GM19468 (cell line): ENCODE data around the gene HBEGF.

Source experiments
- ATAC-seq: cut with Tn5 transposase; IDR thresholded peaks from one replicate; pipeline ENCODE4 v1.9.1; 2021; ENCODE audit warnings: mild to moderate bottlenecking, moderate library complexity, moderate number of reproducible peaks; ENCODE audit not compliant: unreplicated experiment; ENCODE audit errors: extremely low read depth

Gene HBEGF

DNA sequence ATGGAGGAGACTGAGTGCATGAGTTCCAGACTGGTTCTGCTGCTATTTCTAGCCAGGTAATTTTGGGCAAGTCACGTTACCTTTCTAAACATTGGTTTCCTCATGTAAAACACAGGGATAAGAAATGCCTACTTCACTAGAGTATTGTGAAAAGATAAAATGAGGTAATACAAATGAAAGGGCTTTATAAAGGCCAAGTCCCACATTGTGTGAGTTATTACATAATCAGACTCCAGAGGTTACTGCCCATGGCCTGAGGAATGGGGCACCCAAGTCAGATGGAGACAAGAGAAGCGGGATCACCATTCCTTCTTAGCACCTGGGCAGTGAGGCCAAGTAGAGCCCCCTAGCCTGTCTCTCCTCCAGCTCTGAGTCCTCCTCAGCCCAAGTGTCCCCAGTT is 7.5 kb downstream of the HBEGF start:
- no peak for ATAC-seq

DNA sequence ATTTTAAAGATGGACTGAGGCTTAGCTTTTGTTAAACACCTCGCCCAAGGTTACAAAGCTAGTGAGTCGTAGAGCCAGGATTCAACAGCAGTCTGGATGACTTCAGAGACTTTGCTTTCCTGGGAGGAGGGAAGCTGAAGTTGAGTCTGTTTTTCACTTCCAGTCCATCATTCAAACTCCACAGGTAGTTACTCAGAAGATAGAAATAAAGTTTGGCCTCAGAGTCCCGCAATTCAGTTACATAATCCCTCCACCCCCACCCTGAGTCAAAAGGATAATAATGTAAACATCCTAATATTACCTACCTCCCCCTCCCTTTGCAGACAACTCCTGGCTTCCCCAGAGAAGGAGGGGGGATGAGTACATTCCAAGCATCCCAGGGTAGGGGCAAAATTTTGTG is 8.1 kb downstream of the HBEGF start:
- no peak for ATAC-seq

DNA sequence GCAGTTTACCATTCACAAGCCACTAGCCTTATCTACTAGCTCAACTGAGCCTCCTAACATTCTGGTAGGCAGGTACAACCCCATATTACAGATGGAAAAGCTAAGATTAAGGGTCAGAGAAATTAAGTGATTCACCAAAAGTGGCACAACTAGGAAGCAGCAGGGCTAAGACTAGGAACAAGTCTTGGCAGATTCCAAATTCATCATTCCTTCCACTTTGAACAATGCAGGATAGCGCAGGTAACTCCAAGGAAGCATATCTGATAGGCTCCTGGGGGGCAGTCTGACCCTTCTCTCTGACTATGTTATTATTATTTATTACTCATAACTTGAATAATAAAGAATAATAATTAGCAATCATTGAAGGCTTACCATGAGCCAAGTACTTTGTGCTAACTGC is 8.5 kb downstream of the HBEGF start:
- ATAC-seq, result no peak

DNA sequence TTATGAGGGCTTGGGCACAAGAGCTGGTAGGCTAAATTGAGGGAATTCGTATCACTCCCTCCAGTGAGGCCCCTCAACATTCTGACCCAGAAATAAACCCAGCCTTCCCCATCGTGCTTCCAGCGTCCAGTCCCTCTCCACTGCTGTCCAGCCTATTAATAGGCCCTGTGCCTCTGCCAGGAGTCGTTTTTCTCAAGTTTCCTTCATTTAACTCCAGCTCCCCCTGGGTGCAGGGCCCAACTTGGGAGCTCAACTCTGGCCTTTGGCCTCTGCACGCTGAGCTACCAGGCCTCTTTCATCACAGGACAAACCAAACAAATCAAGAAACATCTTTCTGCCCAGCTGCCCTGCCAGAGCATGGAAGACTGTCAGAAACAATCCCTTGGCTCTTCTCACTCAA is 10.0 kb downstream of the HBEGF start:
- ATAC-seq, result no peak

DNA sequence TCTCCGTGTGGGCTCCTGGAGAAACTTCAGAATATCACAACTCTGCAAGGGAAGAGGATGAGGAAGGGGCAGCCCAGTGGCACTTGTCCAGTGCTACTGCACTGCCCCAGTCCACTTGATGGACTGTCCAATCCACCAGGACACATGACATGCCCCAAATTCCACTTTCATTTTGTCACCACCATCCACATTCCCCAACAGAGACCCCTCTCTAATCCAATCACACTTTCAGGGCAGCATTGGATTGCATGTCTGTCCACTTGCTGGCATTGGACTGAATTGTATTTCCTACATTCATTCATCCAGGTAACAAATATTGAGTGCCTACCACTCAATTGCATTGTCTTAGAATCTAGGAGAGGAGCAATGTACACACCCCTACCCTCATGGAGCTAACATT is 14.8 kb downstream of the HBEGF start:
- no peak for ATAC-seq

DNA sequence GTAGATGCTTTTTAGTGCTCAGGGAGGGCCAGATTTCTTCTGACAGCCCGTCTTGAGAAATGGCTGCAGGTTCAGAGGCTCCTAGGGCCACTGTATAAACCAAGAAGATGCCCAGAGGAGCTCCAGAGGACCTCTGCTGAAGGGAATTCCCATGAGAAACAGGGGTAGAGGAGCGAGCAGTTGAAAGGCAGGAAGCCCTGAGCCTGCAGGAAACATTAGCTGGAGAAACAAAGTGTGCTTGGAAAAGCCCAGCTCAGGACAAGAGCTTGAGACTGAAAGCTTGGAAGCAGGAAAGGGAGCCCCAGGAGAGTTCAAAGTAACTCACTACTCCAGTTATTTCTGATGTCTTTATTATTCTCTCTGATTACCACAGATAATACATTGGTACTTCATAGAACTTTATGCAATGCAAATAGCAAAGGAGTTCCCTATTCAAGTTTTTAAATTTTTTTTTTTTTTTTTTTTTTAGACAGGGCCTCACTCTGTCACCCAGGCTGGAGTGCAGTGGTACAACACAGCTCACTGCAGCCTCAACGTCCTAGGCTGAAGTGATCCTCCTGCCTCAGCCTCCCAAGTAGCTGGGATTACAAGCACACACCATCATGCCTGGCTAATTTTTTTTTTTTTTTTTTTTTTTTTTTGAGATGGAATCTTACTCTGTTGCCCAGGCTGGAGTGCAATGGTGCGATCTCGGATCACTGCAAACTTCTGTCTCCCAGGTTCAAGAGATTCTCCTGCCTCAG is 16.5 kb downstream of the HBEGF start:
- no peak for ATAC-seq

DNA sequence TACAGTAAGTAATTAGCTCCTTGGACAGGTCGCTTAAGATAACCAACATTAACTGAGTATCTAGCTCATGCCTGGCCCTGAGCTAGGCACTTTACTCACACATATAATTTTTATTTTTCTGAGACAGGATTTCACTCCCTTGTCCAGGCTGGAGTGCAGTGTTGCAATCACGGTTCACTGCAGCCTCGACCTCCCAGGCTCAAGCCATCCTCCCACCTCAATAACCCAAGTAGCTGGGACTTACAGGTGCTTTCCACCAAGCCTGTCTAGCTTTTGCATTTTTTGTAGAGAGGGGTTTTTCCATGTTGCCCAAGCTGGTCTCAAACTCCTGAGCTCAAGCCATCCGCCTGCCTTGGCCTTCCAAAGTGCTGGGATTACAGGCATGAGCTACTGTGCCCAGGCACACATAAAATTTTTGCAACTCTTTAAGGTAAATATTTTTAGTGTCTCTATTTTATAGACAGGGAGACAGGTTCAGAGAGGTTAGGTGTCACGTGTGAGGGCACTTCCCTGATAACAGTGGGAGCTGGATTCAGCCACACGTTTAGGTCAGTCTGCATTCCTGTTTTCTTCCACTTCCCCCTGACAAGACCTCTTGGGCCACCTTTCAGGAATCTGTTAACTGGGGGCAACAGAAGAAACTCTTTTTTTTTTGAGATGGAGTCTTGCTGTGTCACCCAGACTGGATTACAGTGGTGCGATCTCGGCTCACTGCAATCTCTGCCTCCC is 18.2 kb downstream of the HBEGF start:
- no peak for ATAC-seq

DNA sequence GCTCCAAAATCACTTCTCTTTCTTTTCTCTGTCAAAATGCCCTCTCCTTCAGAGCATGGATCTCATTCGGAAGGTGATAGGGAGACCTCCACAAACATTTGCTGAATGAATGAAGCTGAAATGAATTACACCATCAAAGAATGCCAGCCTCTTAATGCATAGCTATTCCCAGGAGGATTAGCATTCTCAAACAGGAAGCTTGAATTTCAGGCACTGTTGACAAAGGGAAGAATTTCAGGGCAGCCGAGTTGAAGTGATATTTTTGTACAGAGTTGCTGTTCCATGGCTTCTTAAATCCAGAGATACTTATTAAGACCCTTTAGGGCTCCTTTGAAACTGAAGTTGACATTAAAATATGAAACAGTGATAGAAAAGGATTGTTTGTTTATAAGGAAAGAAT is 18.8 kb downstream of the HBEGF start:
- ATAC-seq, result no peak

DNA sequence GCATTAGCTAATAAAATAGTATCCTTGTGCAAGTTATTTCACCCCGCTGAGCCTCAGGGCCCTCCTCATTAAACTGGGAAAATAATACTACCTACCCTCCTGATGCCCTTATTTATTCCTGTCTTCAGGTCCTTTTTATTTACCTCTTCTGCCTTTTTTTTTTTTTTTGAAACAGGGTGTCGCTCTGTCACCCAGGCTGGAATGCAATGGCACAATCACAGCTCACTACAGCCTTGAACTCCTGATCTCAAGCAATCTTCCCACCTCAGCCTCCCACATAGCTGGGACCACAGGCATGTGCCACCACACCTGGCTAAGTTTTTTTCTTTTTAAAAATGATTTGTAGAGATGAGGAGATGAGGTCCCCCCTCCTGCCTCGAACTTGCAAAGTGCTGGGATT is 20.9 kb downstream of the HBEGF start:
- ATAC-seq, result no peak

DNA sequence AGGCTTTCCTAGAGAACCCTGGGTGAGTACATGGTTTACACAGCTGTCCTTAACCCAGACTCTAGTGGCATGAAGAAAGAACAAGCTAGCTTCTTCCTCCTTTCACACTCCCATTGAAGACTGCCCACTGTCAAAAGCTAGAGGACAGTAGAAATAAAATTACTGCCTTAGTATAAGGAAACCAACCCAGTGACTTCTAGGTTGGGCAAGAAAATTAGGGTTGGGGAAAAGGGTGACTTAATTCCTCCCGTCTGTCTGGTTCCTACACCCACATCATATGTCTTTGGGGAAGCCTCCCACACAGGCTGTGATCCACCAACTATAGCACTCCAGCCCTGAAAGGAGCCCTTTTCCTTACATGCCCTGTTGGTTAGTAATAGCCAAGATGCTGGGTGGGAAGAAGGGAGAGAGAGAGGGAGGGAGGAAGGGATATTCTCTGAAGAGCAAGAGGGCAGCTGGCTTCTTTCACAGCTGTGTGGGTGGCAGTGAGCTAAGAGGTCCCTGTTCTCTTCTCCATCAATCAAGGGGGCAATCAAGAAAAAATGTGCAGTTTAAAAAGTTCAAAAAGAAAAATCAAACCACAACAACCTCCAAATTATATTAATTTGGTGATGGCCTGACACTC is 21.7 kb downstream of the HBEGF start:
- no peak for ATAC-seq

DNA sequence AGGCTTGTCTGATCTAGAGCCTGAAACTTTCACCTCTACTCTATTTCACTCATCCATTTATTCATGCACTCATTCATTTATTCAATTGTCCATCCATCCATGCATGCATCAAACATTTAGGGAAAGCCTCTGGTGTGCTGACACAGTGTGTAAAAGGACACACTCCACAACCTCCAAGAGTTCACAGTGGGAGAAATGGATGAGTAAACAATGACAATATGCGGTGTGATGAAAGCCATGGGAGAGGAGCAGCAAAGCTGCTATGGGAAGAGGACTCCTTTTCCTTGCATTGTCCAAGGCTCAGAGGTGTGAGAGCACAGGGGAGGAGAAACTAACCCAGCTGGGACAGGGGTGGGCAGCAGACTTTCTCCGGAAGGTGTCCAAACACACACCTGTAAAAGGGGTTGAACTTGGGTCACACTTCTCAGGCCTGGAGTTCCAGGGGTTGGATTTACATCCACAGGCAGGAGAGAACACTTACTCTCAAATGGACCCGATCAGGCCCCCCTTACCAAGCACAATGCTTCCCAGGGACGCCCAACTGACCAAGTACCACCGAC is 22.3 kb downstream of the HBEGF start:
- no peak for ATAC-seq

DNA sequence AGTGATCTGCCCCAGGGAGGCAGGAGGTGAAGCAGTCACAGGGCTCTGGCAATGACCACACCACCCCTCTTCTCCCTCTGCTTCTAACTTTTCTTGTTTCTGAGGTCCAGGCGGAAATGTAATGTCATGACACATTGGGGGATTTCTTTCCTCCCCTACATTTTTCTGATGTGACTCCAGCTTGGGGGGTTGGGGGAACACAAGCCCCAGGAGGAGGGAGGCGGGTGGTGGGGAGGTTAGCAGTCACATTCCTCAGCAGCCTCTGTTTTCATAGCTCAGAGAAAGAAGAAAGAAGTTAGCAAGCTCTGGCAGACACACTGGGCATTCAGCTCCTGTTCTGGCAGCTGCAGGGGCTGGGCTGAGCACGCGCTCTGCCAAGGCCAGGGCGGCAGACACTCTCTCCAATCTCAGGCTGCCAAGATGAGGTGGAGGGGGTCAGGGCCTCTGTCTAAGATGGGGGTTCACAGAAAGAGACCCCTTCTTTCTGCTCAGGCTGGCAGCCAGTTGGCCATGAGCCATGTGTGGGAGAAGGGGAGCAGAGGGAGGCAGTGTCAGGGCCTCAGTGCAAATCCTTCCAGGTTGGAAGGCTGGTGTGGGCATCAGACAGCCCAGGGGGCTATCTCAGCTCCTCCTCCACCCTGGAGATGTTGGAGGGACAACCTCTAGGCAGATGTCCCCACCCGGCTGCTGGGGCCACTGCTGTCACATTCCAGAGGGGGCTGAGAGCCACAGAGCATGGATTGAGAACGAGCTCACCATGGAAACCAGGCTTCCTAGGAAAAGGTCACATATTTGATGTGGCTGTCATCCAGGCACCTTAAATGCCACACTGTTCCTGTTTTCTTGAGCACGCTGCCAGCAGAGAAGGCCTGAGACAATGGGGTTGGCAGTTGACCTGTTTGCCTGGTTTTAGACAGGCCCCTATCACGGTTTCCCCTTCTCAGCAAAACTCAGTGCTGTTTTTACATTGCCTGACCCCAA is 23.4 kb downstream of the HBEGF start:
- no peak for ATAC-seq

DNA sequence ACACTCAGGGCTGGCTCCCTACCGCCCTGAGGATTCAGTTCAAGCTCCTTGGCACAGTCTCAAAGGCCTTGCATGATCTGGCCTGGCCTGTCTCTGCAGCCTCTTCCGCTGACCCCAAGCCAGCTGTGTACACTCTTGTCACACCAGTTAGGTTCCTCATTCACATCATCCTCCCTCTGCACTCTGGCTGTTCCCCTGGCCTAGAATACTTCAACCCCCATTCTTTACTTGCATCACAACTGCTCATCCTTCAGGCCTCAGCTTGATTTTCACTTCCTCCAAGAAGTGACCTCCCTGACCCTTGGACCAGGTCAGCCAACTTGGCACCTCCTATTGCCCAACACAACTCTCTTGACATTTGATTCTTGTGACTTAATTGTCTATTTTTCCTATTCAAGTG is 24.6 kb downstream of the HBEGF start:
- no peak for ATAC-seq

DNA sequence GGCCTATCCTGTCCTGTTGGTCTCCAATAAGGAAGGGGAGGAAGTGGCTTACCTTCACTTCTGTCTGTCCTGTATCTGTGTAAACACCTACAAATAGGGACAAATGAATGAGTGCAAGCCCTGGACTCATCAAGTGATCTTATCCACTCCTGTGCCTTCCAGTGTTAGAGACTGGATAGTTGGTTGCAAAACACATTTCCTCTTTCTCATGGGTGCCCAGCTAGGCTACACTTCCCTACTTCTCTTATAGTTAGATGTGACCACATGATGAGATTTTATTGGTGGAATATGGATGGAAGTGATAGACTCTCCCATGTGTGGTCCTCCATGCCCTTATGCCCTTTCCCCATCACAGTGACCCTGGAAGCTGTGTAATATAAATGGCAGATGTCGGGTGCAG is 26.6 kb downstream of the HBEGF start:
- no peak for ATAC-seq

DNA sequence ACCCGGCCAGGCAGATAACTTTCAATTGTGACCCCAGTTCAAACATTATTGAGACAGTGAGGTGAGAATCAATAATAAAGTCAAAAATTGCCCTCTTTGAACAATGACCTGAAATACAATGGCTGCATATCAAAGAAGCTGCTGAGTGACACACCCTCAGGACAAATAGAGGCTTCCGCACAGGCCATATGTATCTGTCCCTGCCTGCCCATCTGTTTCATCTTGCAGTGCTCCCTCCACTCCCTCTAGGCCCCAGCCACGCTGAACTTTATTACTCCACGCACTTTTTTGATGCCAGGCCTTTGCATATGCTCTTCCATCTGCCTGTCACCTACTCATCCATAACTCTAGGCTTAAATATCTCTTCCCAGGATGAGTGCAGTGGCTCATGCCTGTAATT is 27.6 kb downstream of the HBEGF start:
- no peak for ATAC-seq

DNA sequence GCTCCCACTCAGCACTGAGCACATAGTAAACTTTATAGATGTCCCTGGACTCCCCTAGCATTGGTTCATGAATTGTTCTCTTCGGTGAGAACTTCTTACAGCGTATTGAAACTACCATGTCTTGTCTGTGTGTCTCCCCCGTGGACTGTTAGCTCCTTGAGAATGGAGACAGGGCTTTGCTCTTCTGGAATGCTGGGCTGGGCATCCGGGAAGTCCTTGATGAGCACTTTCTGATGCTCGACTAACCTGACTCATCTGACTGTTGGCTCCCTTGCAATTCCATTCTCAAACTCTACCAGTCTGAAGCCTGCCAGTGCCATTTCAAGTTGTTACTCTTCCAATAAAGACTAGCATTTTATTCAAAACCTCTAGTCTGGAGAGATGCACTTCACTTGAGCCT is 28.5 kb downstream of the HBEGF start:
- ATAC-seq, result no peak

DNA sequence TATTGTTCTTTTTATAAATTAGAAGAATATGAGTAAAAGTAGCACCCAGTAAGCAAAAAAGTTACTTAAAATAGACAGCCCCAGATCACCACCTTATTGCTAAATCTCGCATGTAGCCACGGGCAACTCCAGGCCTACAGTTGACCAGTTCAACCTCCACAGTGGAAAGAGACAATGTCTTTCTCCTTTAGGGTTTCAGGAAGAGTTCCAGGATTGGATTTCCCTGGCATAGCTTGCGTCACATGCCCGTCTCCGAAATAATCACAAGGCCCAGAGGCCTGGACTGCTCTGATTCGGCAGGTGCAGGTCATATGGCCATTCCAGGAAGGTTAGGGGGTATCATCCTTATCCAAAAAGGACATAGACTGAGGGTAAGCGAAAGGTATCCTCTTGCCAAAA is 33.6 kb downstream of the HBEGF start:
- no peak for ATAC-seq

DNA sequence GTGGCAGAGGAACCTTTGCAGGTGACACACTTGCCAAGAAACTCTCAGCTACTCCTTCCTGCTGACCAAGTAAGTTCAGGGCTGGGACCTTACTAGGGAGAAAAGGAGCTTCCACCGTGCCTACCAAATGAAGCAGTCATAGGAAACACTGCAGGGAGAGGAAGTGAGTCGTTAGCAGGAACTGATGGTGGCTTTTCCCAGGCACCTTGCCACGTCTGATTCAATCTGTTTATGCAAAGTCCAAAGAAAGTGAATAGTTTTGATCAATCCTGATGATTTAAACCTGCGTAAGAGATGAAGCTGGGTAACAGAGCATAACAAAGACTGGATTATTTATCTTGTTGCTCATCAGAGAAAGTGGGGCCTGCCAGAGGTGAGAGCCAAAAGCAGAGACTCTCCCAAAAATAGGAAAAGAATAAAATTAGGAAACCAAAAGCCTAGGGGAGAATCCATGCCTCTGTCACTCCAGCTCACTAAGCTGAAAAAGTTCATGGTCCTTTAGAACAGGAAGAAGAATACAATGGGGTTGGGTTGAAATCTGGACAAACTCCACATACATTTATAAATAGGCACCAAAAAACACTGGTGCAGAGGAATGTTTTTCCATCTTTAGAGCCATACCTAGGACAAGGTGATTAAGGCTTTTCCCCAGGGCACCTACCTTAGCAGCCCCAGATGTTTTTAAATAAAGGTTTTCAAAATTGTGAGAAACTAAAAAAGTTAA is 34.2 kb downstream of the HBEGF start:
- ATAC-seq, result no peak

DNA sequence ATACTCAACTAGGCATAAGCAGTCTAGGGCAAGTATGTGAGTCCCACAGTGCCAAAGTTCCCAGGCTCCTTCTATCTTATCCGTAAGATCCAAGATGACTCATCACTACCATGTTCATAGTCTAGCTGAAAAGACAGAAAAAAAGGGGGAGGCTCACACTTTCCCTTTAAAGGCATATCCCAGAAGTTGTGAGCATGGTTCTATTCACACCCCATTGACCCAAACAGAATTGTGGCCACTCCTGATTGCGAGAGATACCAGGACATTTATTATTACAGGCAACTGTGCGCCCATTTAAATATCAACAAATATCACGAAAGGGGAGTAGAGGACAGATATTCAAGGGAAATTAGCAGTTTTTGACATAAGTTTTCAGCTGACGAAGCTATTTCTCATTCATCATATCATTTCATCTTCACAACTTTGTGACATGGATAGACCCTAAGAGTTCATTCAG is 35.4 kb downstream of the HBEGF start:
- ATAC-seq, result no peak
